HEK293 (cell line): ENCODE data around the gene NUFIP1.
"Not testable (repeated sequence)": the region's sequence is repeated elsewhere in the genome, so short reads cannot be mapped to it uniquely, and the experiment has no call there.

Source experiments
- CTCF ChIA-PET: fragments of 350-600 bp; formaldehyde crosslinking; extraction: SDS; loops from one replicate; lab custom pipeline; 2021; ENCODE audit warnings: antibody characterized with exemption; lab: Yijun Ruan, JAX
- POLR2A ChIA-PET: fragments of 300-600 bp; formaldehyde crosslinking; extraction: SDS; loops from one replicate; lab custom pipeline; 2020; ENCODE audit warnings: antibody characterized with exemption, inconsistent platforms; lab: Yijun Ruan, JAX
- H3K27ac ChIP-seq: fragments of 200-500 bp; sonication (Bioruptor generic); 2 replicates; pipeline ENCODE4 v1.5.1; 2014; ENCODE audit warnings: low read depth, low read length, control low read depth, inconsistent platforms; ENCODE audit errors: extremely low read depth
- H3K36me3 ChIP-seq, 2 experiments: fragments of 200-500 bp in 1 of 2; sonication (Bioruptor generic) in 1 of 2; 1 replicate in 1 of 2; 2 replicates in 1 of 2; pipeline ENCODE4 v1.5.1; 2014 to 2017; ENCODE audit warnings: inconsistent platforms in 2 of 2, low read length in 2 of 2; ENCODE audit not compliant: control insufficient read depth in 2 of 2, insufficient read depth in 1 of 2
- H3K4me1 ChIP-seq: fragments of 200-500 bp; sonication (Bioruptor generic); 2 replicates; pipeline ENCODE4 v1.5.1; 2014; ENCODE audit warnings: mild to moderate bottlenecking, low read length, inconsistent platforms; ENCODE audit not compliant: control insufficient read depth, insufficient read depth
- H3K4me3 ChIP-seq: 2 replicates; pipeline ENCODE4 v1.5.1; 2011; ENCODE audit warnings: low read depth, mild to moderate bottlenecking, control low read depth, low read length, moderate library complexity
- H3K9me3 ChIP-seq: fragments of 200-500 bp; sonication (Bioruptor generic); 2 replicates; pipeline ENCODE4 v1.5.1; 2014; ENCODE audit warnings: low read depth, low read length, inconsistent platforms; ENCODE audit not compliant: control insufficient read depth, insufficient read depth
- KLF10 ChIP-seq: fragments of 450-650 bp; IDR thresholded peaks from 2 replicates; pipeline ENCODE4 v1.5.1; 2018; ENCODE audit warnings: missing biosample characterization, mild to moderate bottlenecking, missing genetic modification characterization
- OVOL3 ChIP-seq: fragments of 450-650 bp; formaldehyde crosslinking; IDR thresholded peaks from 2 replicates; pipeline ENCODE4 v1.5.1; 2016; ENCODE audit warnings: missing biosample characterization, missing genetic modification characterization
- PRDM1 ChIP-seq: fragments of 450-650 bp; formaldehyde crosslinking; IDR thresholded peaks from 2 replicates; pipeline ENCODE4; 2016; ENCODE audit warnings: missing biosample characterization, missing genetic modification characterization
- ZFP3 ChIP-seq: fragments of 450-650 bp; formaldehyde crosslinking; IDR thresholded peaks from 2 replicates; pipeline ENCODE4 v1.5.1; 2016; ENCODE audit warnings: low read depth, missing biosample characterization, missing genetic modification characterization
- ZNF132 ChIP-seq: fragments of 450-650 bp; formaldehyde crosslinking; IDR thresholded peaks from 2 replicates; pipeline ENCODE4 v1.5.1; 2017; ENCODE audit warnings: missing biosample characterization, missing genetic modification characterization, borderline replicate concordance
- ZNF266 ChIP-seq: fragments of 450-650 bp; formaldehyde crosslinking; IDR thresholded peaks from 2 replicates; pipeline ENCODE4 v1.5.1; 2016; ENCODE audit warnings: missing biosample characterization, missing genetic modification characterization, low read depth
- ZNF350 ChIP-seq: fragments of 450-650 bp; formaldehyde crosslinking; IDR thresholded peaks from 2 replicates; pipeline ENCODE4 v1.5.0; 2017; ENCODE audit warnings: missing biosample characterization, mild to moderate bottlenecking, missing genetic modification characterization
- ZNF423 ChIP-seq: fragments of 450-650 bp; formaldehyde crosslinking; IDR thresholded peaks from 2 replicates; pipeline ENCODE4 v1.5.1; 2016; ENCODE audit warnings: missing biosample characterization, missing genetic modification characterization
- ZNF488 ChIP-seq: fragments of 450-650 bp; formaldehyde crosslinking; IDR thresholded peaks from 2 replicates; pipeline ENCODE4 v1.5.1; 2016; ENCODE audit warnings: missing biosample characterization, missing genetic modification characterization
- ZNF549 ChIP-seq: fragments of 450-650 bp; IDR thresholded peaks from 2 replicates; pipeline ENCODE4 v1.5.1; 2018; ENCODE audit warnings: missing biosample characterization, missing genetic modification characterization, mild to moderate bottlenecking, inconsistent platforms, moderate library complexity
- ZNF843 ChIP-seq: fragments of 450-650 bp; formaldehyde crosslinking; IDR thresholded peaks from 2 replicates; pipeline ENCODE4 v1.5.1; 2016; ENCODE audit warnings: missing biosample characterization, missing genetic modification characterization
- TF ChIP-seq, protein P1 (sequence below): fragments of 450-650 bp; formaldehyde crosslinking; IDR thresholded peaks from 2 replicates; pipeline ENCODE4 v1.5.1; 2016; ENCODE audit warnings: missing biosample characterization, missing genetic modification characterization
- TF ChIP-seq, protein P2 (sequence below): fragments of 450-650 bp; formaldehyde crosslinking; IDR thresholded peaks from 2 replicates; pipeline ENCODE4 v1.5.0; 2017; ENCODE audit warnings: missing biosample characterization, missing genetic modification characterization, borderline replicate concordance
- TF ChIP-seq, protein P3 (sequence below): fragments of 450-650 bp; formaldehyde crosslinking; IDR thresholded peaks from 2 replicates; pipeline ENCODE4 v1.5.1; 2016; ENCODE audit warnings: missing biosample characterization, missing genetic modification characterization, low read depth

NUFIP1 gene

GRCh38 chr13:45021250-45021649 is 32.0 kb upstream of the NUFIP1 start:
- TF ChIP-seq ZNF549 (no peak), ZNF132 (tag by site-specific recombination) (no peak), ZNF488 (no peak), PRDM1 (tag by site-specific recombination) (no peak), KLF10 (tag by site-specific recombination) (no peak), ZNF350 (tag by site-specific recombination) (no peak), ZNF423 (no peak)
- TF ChIP-seq, protein P1, sequence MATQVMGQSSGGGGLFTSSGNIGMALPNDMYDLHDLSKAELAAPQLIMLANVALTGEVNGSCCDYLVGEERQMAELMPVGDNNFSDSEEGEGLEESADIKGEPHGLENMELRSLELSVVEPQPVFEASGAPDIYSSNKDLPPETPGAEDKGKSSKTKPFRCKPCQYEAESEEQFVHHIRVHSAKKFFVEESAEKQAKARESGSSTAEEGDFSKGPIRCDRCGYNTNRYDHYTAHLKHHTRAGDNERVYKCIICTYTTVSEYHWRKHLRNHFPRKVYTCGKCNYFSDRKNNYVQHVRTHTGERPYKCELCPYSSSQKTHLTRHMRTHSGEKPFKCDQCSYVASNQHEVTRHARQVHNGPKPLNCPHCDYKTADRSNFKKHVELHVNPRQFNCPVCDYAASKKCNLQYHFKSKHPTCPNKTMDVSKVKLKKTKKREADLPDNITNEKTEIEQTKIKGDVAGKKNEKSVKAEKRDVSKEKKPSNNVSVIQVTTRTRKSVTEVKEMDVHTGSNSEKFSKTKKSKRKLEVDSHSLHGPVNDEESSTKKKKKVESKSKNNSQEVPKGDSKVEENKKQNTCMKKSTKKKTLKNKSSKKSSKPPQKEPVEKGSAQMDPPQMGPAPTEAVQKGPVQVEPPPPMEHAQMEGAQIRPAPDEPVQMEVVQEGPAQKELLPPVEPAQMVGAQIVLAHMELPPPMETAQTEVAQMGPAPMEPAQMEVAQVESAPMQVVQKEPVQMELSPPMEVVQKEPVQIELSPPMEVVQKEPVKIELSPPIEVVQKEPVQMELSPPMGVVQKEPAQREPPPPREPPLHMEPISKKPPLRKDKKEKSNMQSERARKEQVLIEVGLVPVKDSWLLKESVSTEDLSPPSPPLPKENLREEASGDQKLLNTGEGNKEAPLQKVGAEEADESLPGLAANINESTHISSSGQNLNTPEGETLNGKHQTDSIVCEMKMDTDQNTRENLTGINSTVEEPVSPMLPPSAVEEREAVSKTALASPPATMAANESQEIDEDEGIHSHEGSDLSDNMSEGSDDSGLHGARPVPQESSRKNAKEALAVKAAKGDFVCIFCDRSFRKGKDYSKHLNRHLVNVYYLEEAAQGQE = no peak
- POLR2A ChIA-PET = no interaction called here
- CTCF ChIA-PET = interaction anchor here (0.6 to 1.6 kb wide), 3 partner anchors 26 to 378 kb away, joined by 3 to 5 read pairs (median 3); no protein-coding TSS in a partner anchor

GRCh38 chr13:45019981-45020380 is 30.7 kb upstream of the NUFIP1 start:
- H3K9me3 ChIP-seq, H3K4me3 ChIP-seq, POLR2A ChIA-PET, H3K4me1 ChIP-seq, H3K27ac ChIP-seq: not testable (repeated sequence)
- peaks cover 34 to 37% of the 10 kb centered on the region in 2 experiments for H3K36me3 ChIP-seq
- CTCF ChIA-PET = interaction anchor here (1.3 kb wide), 1 partner anchor 27 kb away, joined by 3 read pairs; no protein-coding TSS in a partner anchor

More at GRCh38 chr13:45021250-45021649, 32.0 kb upstream of the NUFIP1 start:
- no peak overlapping the region for H3K4me3 ChIP-seq
- H3K4me1 ChIP-seq = no peaks in the 10 kb centered on the region
- no peak overlapping the region for H3K27ac ChIP-seq
- no peaks in the 10 kb centered on the region for H3K9me3 ChIP-seq
- peaks cover 27 to 28% of the 10 kb centered on the region in 2 experiments for H3K36me3 ChIP-seq

DNA sequence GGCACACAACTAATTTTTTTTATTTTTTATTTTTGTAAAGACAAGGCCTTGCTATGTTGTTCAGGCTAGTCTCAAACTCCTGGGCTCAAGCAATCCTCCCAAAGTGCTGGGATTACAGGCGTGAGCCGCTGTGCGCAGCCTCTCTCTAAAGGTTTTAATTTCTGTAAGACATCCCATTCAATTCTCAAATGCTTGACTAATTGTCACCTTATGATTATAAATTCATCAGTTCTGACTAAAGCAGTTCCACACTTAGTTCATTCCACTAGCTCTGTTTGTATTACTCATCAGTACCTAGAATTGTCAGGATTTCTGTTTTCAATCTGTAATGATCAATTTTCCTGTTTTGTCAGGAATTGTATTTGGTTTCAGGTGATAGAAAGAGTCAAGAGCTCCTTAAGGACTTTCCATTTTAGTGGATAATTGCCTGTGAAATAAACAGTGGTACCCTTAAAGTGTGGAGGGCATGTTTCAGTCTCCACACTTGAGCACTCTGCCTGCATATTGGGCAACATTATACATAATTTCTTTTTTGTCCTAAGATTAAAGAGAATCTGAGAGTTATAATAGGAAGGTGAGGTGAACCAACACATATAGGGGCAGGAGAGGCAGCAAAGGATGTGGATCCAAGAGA is 27.6 kb upstream of the NUFIP1 start:
- Histone ChIP-seq H3K36me3 (peaks cover 30 to 49% of the 10 kb centered on the region in 2 experiments), H3K4me1 (no peaks in the 10 kb centered on the region), H3K27ac (no peak overlapping the region), H3K4me3 (no peak overlapping the region), H3K9me3 (no peaks in the 10 kb centered on the region)
- POLR2A ChIA-PET = no interaction called here
- CTCF ChIA-PET = interaction anchor here (0.7 kb wide), 1 partner anchor 30 kb away, joined by 3 read pairs; no protein-coding TSS in a partner anchor
- no peak for TF ChIP-seq ZNF423
- no peak for TF ChIP-seq ZFP3
- TF ChIP-seq, protein P2, sequence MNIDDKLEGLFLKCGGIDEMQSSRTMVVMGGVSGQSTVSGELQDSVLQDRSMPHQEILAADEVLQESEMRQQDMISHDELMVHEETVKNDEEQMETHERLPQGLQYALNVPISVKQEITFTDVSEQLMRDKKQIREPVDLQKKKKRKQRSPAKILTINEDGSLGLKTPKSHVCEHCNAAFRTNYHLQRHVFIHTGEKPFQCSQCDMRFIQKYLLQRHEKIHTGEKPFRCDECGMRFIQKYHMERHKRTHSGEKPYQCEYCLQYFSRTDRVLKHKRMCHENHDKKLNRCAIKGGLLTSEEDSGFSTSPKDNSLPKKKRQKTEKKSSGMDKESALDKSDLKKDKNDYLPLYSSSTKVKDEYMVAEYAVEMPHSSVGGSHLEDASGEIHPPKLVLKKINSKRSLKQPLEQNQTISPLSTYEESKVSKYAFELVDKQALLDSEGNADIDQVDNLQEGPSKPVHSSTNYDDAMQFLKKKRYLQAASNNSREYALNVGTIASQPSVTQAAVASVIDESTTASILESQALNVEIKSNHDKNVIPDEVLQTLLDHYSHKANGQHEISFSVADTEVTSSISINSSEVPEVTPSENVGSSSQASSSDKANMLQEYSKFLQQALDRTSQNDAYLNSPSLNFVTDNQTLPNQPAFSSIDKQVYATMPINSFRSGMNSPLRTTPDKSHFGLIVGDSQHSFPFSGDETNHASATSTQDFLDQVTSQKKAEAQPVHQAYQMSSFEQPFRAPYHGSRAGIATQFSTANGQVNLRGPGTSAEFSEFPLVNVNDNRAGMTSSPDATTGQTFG (tag by site-specific recombination) = no peak
- TF ChIP-seq ZNF266 (tag by site-specific recombination) = no peak
- TF ChIP-seq, protein P3, sequence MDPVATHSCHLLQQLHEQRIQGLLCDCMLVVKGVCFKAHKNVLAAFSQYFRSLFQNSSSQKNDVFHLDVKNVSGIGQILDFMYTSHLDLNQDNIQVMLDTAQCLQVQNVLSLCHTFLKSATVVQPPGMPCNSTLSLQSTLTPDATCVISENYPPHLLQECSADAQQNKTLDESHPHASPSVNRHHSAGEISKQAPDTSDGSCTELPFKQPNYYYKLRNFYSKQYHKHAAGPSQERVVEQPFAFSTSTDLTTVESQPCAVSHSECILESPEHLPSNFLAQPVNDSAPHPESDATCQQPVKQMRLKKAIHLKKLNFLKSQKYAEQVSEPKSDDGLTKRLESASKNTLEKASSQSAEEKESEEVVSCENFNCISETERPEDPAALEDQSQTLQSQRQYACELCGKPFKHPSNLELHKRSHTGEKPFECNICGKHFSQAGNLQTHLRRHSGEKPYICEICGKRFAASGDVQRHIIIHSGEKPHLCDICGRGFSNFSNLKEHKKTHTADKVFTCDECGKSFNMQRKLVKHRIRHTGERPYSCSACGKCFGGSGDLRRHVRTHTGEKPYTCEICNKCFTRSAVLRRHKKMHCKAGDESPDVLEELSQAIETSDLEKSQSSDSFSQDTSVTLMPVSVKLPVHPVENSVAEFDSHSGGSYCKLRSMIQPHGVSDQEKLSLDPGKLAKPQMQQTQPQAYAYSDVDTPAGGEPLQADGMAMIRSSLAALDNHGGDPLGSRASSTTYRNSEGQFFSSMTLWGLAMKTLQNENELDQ (tag by site-specific recombination) = no peak
- TF ChIP-seq ZNF350 (tag by site-specific recombination) = no peak
- no peak for TF ChIP-seq ZNF843 (tag by site-specific recombination)
- no peak for TF ChIP-seq OVOL3
